ENCODE measurements around the gene GALNT10. TPM values are rescaled to one million over a fixed set of nuclear protein-coding genes. Genes with fewer than 3 reads are reported as not detected.

The GALNT10 gene
- total RNA-seq, 4 donors from 2014 or later, result 17.2 to 28.6 (median 21.1) TPM

GRCh38 chr5:154189256-154189818 lies 1.2 kb upstream of the GALNT10 start:
- TF ChIP-seq, protein P1, sequence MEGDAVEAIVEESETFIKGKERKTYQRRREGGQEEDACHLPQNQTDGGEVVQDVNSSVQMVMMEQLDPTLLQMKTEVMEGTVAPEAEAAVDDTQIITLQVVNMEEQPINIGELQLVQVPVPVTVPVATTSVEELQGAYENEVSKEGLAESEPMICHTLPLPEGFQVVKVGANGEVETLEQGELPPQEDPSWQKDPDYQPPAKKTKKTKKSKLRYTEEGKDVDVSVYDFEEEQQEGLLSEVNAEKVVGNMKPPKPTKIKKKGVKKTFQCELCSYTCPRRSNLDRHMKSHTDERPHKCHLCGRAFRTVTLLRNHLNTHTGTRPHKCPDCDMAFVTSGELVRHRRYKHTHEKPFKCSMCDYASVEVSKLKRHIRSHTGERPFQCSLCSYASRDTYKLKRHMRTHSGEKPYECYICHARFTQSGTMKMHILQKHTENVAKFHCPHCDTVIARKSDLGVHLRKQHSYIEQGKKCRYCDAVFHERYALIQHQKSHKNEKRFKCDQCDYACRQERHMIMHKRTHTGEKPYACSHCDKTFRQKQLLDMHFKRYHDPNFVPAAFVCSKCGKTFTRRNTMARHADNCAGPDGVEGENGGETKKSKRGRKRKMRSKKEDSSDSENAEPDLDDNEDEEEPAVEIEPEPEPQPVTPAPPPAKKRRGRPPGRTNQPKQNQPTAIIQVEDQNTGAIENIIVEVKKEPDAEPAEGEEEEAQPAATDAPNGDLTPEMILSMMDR (IDR thresholded peaks at IDR 0.05; ENCODE audit: low read depth), result no peak

DNA sequence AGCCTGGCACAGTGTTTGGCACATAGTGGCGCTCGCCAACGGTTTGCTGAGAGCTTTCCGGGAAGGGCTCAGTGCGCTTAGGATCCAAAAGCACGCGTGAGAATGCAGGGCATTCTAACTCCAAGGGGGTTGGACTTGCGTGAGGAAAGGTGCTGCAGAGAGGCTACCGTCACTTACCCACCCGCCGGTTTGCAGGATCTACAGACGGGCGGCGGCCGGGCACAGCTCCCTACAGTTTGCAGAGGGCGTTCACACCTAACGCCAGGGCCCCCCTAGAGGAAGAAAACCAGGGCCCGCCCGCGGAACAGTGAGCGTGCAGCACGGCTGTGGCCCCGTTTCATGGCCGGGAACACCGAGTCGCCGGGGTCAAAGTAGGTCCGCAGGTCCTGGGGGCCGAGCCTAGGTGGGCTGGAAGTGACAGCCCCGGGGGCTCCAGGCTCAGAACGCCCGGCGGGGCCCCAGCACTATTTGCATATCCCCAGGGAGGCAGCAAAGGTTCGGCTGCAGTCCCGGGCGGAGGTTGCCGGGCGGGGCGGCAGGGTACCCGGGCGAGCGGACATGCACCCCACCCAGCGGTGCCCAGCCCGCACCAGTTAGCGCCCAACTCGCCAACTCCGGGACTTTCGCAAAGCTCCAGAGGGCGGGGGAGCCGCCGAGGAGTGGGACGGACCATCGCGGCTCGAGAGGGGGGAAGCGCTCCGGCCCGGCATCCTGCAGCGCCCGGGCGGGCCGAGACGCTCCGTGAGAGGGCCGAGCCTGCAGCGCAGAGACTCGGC lies 526 bp upstream of the GALNT10 start:
- TF ChIP-seq, protein P1 (IDR thresholded peaks at IDR 0.05; ENCODE audit: low read depth), result no peak

DNA sequence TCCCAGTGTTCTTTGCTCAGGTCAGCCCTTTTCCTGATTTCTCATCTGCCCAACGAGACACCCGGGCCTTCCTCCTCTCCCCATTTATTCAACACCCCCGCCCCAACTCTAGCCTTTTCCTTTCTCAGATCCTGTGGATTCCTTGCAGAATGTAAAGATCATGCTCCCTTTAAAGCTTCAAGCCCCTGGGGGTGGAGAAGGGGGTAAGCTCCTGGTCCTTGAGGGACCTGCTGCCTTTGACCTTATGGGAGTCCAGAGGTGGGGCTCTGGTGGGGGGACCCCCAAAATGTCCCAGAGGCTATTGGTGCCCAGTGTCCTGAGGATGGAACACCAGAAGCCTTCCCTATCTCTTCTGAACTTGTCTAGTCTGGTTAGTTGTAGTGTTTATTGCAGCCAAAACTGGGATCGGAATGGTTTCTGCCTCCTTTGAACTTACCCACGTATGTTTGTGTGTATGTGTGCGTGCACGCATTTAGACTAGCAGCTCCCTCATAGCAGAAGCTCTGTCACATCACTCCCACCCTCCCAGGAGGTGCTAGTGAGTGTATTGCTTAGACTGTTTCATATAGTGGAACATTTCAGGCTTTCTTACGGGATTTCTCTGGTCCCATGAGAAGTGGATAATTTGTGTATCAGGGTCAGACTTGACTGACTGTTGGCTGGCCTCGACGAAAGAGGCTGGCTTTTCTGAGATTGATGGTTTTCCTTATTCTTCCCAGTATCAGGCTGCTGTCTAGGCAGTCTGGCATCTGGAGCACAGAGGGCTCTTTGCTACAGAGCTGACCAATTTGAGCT lies 1.1 kb downstream of the GALNT10 start:
- TF ChIP-seq, protein P1 (IDR thresholded peaks at IDR 0.05; ENCODE audit: low read depth), result no peak

- TF ChIP-seq, protein P1 (IDR thresholded peaks at IDR 0.05; ENCODE audit: low read depth), result no peak
Observed at GRCh38 chr5:154193283-154193682, 2.8 kb downstream of the GALNT10 start.

GRCh38 chr5:154193701-154194121 lies 3.2 kb downstream of the GALNT10 start:
- TF ChIP-seq, protein P1 (IDR thresholded peaks at IDR 0.05; ENCODE audit: low read depth), result no peak

- TF ChIP-seq, protein P1 (IDR thresholded peaks at IDR 0.05; ENCODE audit: low read depth), result no peak
Observed at GRCh38 chr5:154194345-154195329, 4.1 kb downstream of the GALNT10 start.

Measured in subcutaneous adipose tissue (tissue), 4 donors.